GM21528 (cell line): ENCODE data around the gene PPP1R26.
"Not testable (repeated sequence)": the region's sequence is repeated elsewhere in the genome, so short reads cannot be mapped to it uniquely, and the experiment has no call there.

Experiments used
- ATAC-seq: cut with Tn5 transposase; IDR thresholded peaks from one replicate; pipeline ENCODE4 v1.9.1; 2021; ENCODE audit warnings: mild to moderate bottlenecking, moderate library complexity; ENCODE audit not compliant: unreplicated experiment, low FRiP score

PPP1R26 gene

GRCh38 chr9:135479469-135480052, at the start of gene PPP1R26:
Gene PPP1R26 (plus strand): TSS chr9:135479782. CDS start chr9:135484511, 4,729 bp downstream.
- no peak for ATAC-seq

- ATAC-seq: no peak
Observed at GRCh38 chr9:135437259-135437658, 42.3 kb upstream of the PPP1R26 start.

- ATAC-seq: not testable (repeated sequence)
Observed at GRCh38 chr9:135437696-135438095, 41.9 kb upstream of the PPP1R26 start.

GRCh38 chr9:135438581-135439232, 40.9 kb upstream of the PPP1R26 start:
- not testable (repeated sequence) for ATAC-seq

- not testable (repeated sequence) for ATAC-seq
Observed at GRCh38 chr9:135439514-135439913, 40.1 kb upstream of the PPP1R26 start.

GRCh38 chr9:135439916-135440315, 39.7 kb upstream of the PPP1R26 start:
- no peak for ATAC-seq

GRCh38 chr9:135440620-135441019, 39.0 kb upstream of the PPP1R26 start:
- ATAC-seq: no peak

- not testable (repeated sequence) for ATAC-seq
Observed at GRCh38 chr9:135441105-135442071, 38.2 kb upstream of the PPP1R26 start.

- no peak for ATAC-seq
Observed at GRCh38 chr9:135442075-135442474, 37.5 kb upstream of the PPP1R26 start.

- ATAC-seq: no peak
Observed at GRCh38 chr9:135443797-135444425, 35.7 kb upstream of the PPP1R26 start.

GRCh38 chr9:135447126-135447525, 32.5 kb upstream of the PPP1R26 start:
- ATAC-seq: no peak

GRCh38 chr9:135448663-135449100, 30.9 kb upstream of the PPP1R26 start:
- no peak for ATAC-seq

- not testable (repeated sequence) for ATAC-seq
Observed at GRCh38 chr9:135449532-135449931, 30.1 kb upstream of the PPP1R26 start.

GRCh38 chr9:135450956-135451355, 28.6 kb upstream of the PPP1R26 start:
- ATAC-seq: no peak

GRCh38 chr9:135451909-135452308, 27.7 kb upstream of the PPP1R26 start:
- ATAC-seq: not testable (repeated sequence)

GRCh38 chr9:135454737-135455136, 24.8 kb upstream of the PPP1R26 start:
- ATAC-seq: no peak

- ATAC-seq: no peak
Observed at GRCh38 chr9:135455401-135456030, 24.1 kb upstream of the PPP1R26 start.

GRCh38 chr9:135456436-135457104, 23.0 kb upstream of the PPP1R26 start:
- no peak for ATAC-seq

GRCh38 chr9:135458478-135458877, 21.1 kb upstream of the PPP1R26 start:
- not testable (repeated sequence) for ATAC-seq

- ATAC-seq: no peak
Observed at GRCh38 chr9:135461936-135462335, 17.6 kb upstream of the PPP1R26 start.
